Tibial nerve (tissue), 4 donors: ENCODE results near the gene ZDHHC1. TPM values are rescaled to one million over a fixed set of nuclear protein-coding genes. Genes with fewer than 3 reads are reported as not detected.
"Not testable (repeated sequence)": the region's sequence is repeated elsewhere in the genome, so short reads cannot be mapped to it uniquely, and the experiment has no call there.

Experiments used
- DNase-seq, 2 donors: peaks; one replicate each; pipeline ENCODE4 v3.0.0-alpha.2; 2019; ENCODE audit warnings: low spot score in 2 of 2
- H3K27ac ChIP-seq, 4 donors: fragments of 200-600 bp; sonication (generic) in 3 of 4; one replicate each; pipeline ENCODE4 v1.5.1; 2017 to 2019; ENCODE audit warnings: mild to moderate bottlenecking in 1 of 4
- H3K27me3 ChIP-seq, 2 donors: fragments of 200-600 bp; sonication (generic) in 1 of 2; one replicate each; pipeline versions ENCODE4 v1.5.1 to v1.6.0; 2017 to 2019
- H3K36me3 ChIP-seq, 3 donors: fragments of 200-600 bp; sonication (generic); one replicate each; pipeline ENCODE4 v1.5.1; 2018 to 2019
- H3K4me1 ChIP-seq, 4 donors: fragments of 200-600 bp; sonication (generic) in 3 of 4; one replicate each; pipeline ENCODE4 v1.5.1; 2017 to 2019
- H3K4me3 ChIP-seq, 4 donors: fragments of 200-600 bp; sonication (generic) in 3 of 4; one replicate each; pipeline ENCODE4 v1.5.1; 2017 to 2019; ENCODE audit warnings: mild to moderate bottlenecking in 1 of 4, moderate library complexity in 1 of 4
- H3K9me3 ChIP-seq, 4 donors: fragments of 200-600 bp; sonication (generic) in 3 of 4; one replicate each; pipeline ENCODE4 v1.5.1; 2017 to 2019
- CTCF ChIP-seq, 5 experiments: fragments of 200-600 bp in 3 of 5; fragments of 450-650 bp in 2 of 5; sonication (generic) in 3 of 5; IDR thresholded peaks; one replicate each; pipeline ENCODE4 v1.5.1; 2016 to 2019; ENCODE audit warnings: antibody characterized with exemption in 5 of 5, mild to moderate bottlenecking in 3 of 5, moderate library complexity in 2 of 5
- EP300 ChIP-seq, 2 donors: sonication (generic); formaldehyde crosslinking; IDR thresholded peaks; one replicate each; pipeline ENCODE4 v1.6.1; 2017; ENCODE audit warnings: antibody characterized with exemption in 2 of 2, mild to moderate bottlenecking in 1 of 2
- POLR2A ChIP-seq, 2 donors: fragments of 450-650 bp; IDR thresholded peaks; one replicate each; pipeline ENCODE4 v1.6.1; 2017; ENCODE audit warnings: antibody characterized with exemption in 2 of 2, mild to moderate bottlenecking in 2 of 2, moderate library complexity in 2 of 2
- WGBS, 2 donors: methylation state at CpG; one replicate each; pipeline ENCODE4 v1.1.5; 2018; 5-methylcytosine and 5-hydroxymethylcytosine counted together
- total RNA-seq, 4 donors: library from RNA; depleted of rRNA; stranded (reverse); fragments of >200 nt; gene quantifications; one replicate each; pipeline ENCODE4 v1.1.0, GENCODE V29; 2016

Gene ZDHHC1
- total RNA-seq, 4 donors from 2014 or later: 24.3 to 46.2 (median 32.8) TPM

GRCh38 chr16:67423015-67423414 lies 6.7 kb upstream of the ZDHHC1 start:
- TF ChIP-seq EP300 (IDR thresholded peaks at IDR 0.05): no peak
- no peak for TF ChIP-seq POLR2A (IDR thresholded peaks at IDR 0.05)
- no peak for TF ChIP-seq CTCF (IDR thresholded peaks at IDR 0.05)
- no peaks in the 10 kb centered on the region for H3K27me3 ChIP-seq
- no peaks in the 10 kb centered on the region for H3K36me3 ChIP-seq
- peaks cover 0 to 10% (median 0%) of the 10 kb centered on the region in 4 donors for H3K4me1 ChIP-seq
- WGBS, 2 donors: 78 to 81% methylated on average over 5 of the region's 5 CpGs
- H3K4me3 ChIP-seq: no peak overlapping the region
- H3K27ac ChIP-seq: no peak overlapping the region
- DNase-seq: no peak
- no peaks in the 10 kb centered on the region for H3K9me3 ChIP-seq

- H3K4me3 ChIP-seq: no peak overlapping the region
- TF ChIP-seq POLR2A (IDR thresholded peaks at IDR 0.05): no peak
- no peak for TF ChIP-seq CTCF (IDR thresholded peaks at IDR 0.05)
- TF ChIP-seq EP300 (IDR thresholded peaks at IDR 0.05): no peak
- no peak overlapping the region for H3K27ac ChIP-seq
- peaks cover 0 to 14% (median 3%) of the 10 kb centered on the region in 4 donors for H3K4me1 ChIP-seq
- H3K36me3 ChIP-seq: no peaks in the 10 kb centered on the region
- H3K27me3 ChIP-seq: no peaks in the 10 kb centered on the region
- DNase-seq: no peak
- no peaks in the 10 kb centered on the region for H3K9me3 ChIP-seq
- 78 to 84% methylated on average over 4 of the region's 4 CpGs for WGBS, 2 donors
These were observed 4.8 kb upstream of the ZDHHC1 start for GRCh38 chr16:67421030-67421429.

- H3K27me3 ChIP-seq: no peaks in the 10 kb centered on the region
- TF ChIP-seq POLR2A (IDR thresholded peaks at IDR 0.05) (no peak), CTCF (IDR thresholded peaks at IDR 0.05) (no peak), EP300 (IDR thresholded peaks at IDR 0.05) (no peak)
- DNase-seq: no peak
- no peaks in the 10 kb centered on the region for H3K9me3 ChIP-seq
- H3K4me1 ChIP-seq: peaks cover 0 to 24% (median 9%) of the 10 kb centered on the region in 4 donors
- 68% methylated on average over 3 of the region's 3 CpGs for WGBS, 2 donors
- H3K4me3 ChIP-seq: no peak overlapping the region
- H3K36me3 ChIP-seq: no peaks in the 10 kb centered on the region
- no peak overlapping the region for H3K27ac ChIP-seq
These were observed 3.7 kb upstream of the ZDHHC1 start for GRCh38 chr16:67419931-67420330.

GRCh38 chr16:67419502-67419901 lies 3.2 kb upstream of the ZDHHC1 start:
- WGBS, 2 donors: 93 to 95% methylated on average over 3 of the region's 3 CpGs
- TF ChIP-seq POLR2A (IDR thresholded peaks at IDR 0.05) (no peak), CTCF (IDR thresholded peaks at IDR 0.05) (no peak), EP300 (IDR thresholded peaks at IDR 0.05) (no peak)
- H3K4me1 ChIP-seq: peaks cover 0 to 27% (median 9%) of the 10 kb centered on the region in 4 donors

GRCh38 chr16:67417333-67418061 lies 1.2 kb upstream of the ZDHHC1 start:
- TF ChIP-seq CTCF (IDR thresholded peaks at IDR 0.05) (no peak), EP300 (IDR thresholded peaks at IDR 0.05) (no peak), POLR2A (IDR thresholded peaks at IDR 0.05) (no peak)
- 89 to 94% methylated on average over 2 of the region's 2 CpGs for WGBS, 2 donors

More at GRCh38 chr16:67419502-67419901, 3.2 kb upstream of the ZDHHC1 start:
- no peak for DNase-seq
- H3K27ac ChIP-seq: no peak overlapping the region
- H3K4me3 ChIP-seq: no peak overlapping the region
- no peaks in the 10 kb centered on the region for H3K27me3 ChIP-seq
- no peaks in the 10 kb centered on the region for H3K9me3 ChIP-seq
- H3K36me3 ChIP-seq: no peaks in the 10 kb centered on the region

GRCh38 chr16:67415421-67415820 lies 856 bp downstream of the ZDHHC1 start:
- 86% methylated on average over 19 of the region's 19 CpGs for WGBS, 2 donors
- H3K27ac ChIP-seq: peak overlapping the region in 3 of 4 donors; percentile 80 to 92 (median 86)
- not testable (repeated sequence) for H3K27me3 ChIP-seq, DNase-seq, H3K9me3 ChIP-seq, H3K36me3 ChIP-seq
- peak overlapping the region; percentile 61 to 92 (median 77) for H3K4me3 ChIP-seq
- H3K4me1 ChIP-seq: peaks cover 0 to 27% (median 9%) of the 10 kb centered on the region in 4 donors

More at GRCh38 chr16:67417333-67418061, 1.2 kb upstream of the ZDHHC1 start:
- Histone ChIP-seq H3K4me1 (peaks cover 0 to 27% (median 9%) of the 10 kb centered on the region in 4 donors), H3K9me3 (no peaks in the 10 kb centered on the region), H3K4me3 (no peak overlapping the region), H3K27me3 (no peaks in the 10 kb centered on the region), H3K36me3 (no peaks in the 10 kb centered on the region), H3K27ac (no peak overlapping the region)
- no peak for DNase-seq
